COLO829 (cell line): ENCODE results near the gene TIGD3.

ENCODE experiments used
- DNase-seq: peaks from one replicate; pipeline ENCODE4 v3.0.0; 2012; ENCODE audit warnings: low spot score

Gene TIGD3

GRCh38 chr11:65354265-65355012 is at the start of gene TIGD3:
Gene TIGD3, plus strand, starts transcription at chr11:65354751. Its CDS starts 1,058 bp downstream, at chr11:65355809.
- peak; percentile 96 for DNase-seq

- DNase-seq, result no peak
Observed at GRCh38 chr11:65305501-65306268, 48.9 kb upstream of the TIGD3 start.

- no peak for DNase-seq
Observed at GRCh38 chr11:65307298-65308229, 47.0 kb upstream of the TIGD3 start.

GRCh38 chr11:65308281-65308891 is 46.2 kb upstream of the TIGD3 start:
- no peak for DNase-seq

- DNase-seq, result no peak
Observed at GRCh38 chr11:65309006-65309405, 45.5 kb upstream of the TIGD3 start.

- no peak for DNase-seq
Observed at GRCh38 chr11:65310215-65310614, 44.3 kb upstream of the TIGD3 start.

GRCh38 chr11:65310736-65311135 is 43.8 kb upstream of the TIGD3 start:
- DNase-seq, result no peak

- DNase-seq, result no peak
Observed at GRCh38 chr11:65311170-65311678, 43.3 kb upstream of the TIGD3 start.

- DNase-seq, result peak; percentile 69
Observed at GRCh38 chr11:65314501-65315203, 39.9 kb upstream of the TIGD3 start, which contains the start of gene CDC42EP2. Gene CDC42EP2, plus strand, starts transcription at chr11:65314866. Its CDS starts 6,033 bp downstream, at chr11:65320899.

- no peak for DNase-seq
Observed at GRCh38 chr11:65315204-65315865, 39.2 kb upstream of the TIGD3 start.

- no peak for DNase-seq
Observed at GRCh38 chr11:65315866-65316226, 38.7 kb upstream of the TIGD3 start.

- no peak for DNase-seq
Observed at GRCh38 chr11:65316227-65317024, 38.1 kb upstream of the TIGD3 start.

- no peak for DNase-seq
Observed at GRCh38 chr11:65317025-65317786, 37.3 kb upstream of the TIGD3 start.

GRCh38 chr11:65320386-65321075 is 34.0 kb upstream of the TIGD3 start:
- DNase-seq, result no peak

- DNase-seq, result no peak
Observed at GRCh38 chr11:65321076-65321475, 33.5 kb upstream of the TIGD3 start.

GRCh38 chr11:65321828-65322485 is 32.6 kb upstream of the TIGD3 start:
- DNase-seq, result no peak

- no peak for DNase-seq
Observed at GRCh38 chr11:65323813-65324212, 30.7 kb upstream of the TIGD3 start.

GRCh38 chr11:65325435-65325834 is 29.1 kb upstream of the TIGD3 start:
- no peak for DNase-seq
